ENCODE measurements around the gene CRYAB.

The CRYAB gene, protein sequence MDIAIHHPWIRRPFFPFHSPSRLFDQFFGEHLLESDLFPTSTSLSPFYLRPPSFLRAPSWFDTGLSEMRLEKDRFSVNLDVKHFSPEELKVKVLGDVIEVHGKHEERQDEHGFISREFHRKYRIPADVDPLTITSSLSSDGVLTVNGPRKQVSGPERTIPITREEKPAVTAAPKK

GRCh38 chr11:111911563-111912401, at the start of gene CRYAB:
CRYAB (minus strand) TSS chr11:111911770; CDS start chr11:111911724, 46 bp downstream.
- Histone ChIP-seq H3K9ac (no peak within 1 kb of the TSS), H3K27me3 (no peaks in the 10 kb centered on the region), H3K36me3 (no peaks in the 10 kb centered on the region), H3K4me2 (no peak within 1 kb of the TSS), H3K27ac (no peak within 1 kb of the TSS), H4K20me1 (no peaks in the 10 kb centered on the region), H3K9me3 (no peaks in the 10 kb centered on the region), H3K4me1 (no peaks in the 10 kb centered on the region), H3K4me3 (no peak within 1 kb of the TSS)
- TF ChIP-seq Cebpa-rat (IDR thresholded peaks at IDR 0.05), result no peak

DNA sequence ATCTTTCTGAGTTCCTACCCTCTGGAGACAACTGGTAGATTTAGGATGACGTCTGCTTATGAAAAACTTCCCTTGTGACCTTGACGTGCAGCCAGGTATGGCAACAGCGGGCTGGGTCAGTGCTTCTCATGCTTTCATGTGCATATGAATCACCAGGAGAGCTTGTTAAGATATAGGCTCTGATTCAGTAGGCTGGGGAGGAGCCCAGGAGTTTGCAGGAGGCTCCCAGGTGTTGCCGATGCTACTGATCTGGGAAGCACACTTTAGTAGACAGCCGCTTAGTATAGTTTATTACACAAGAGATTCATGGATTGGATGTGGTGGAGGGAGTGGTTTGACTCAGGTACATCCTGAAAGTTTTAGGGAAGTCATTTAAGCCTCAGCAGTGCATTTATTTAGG, 49.3 kb upstream of the CRYAB start:
- Histone ChIP-seq H3K4me3 (no peak overlapping the region), H3K4me2 (no peak overlapping the region), H3K27ac (no peak overlapping the region), H4K20me1 (no peaks in the 10 kb centered on the region), H3K27me3 (no peaks in the 10 kb centered on the region), H3K9me3 (peaks cover 16% of the 10 kb centered on the region), H3K36me3 (peaks cover 4% of the 10 kb centered on the region; the same call in 1 of the 2 replicates), H3K4me1 (no peaks in the 10 kb centered on the region), H3K9ac (no peak overlapping the region)
- no peak for TF ChIP-seq Cebpa-rat (IDR thresholded peaks at IDR 0.05)

GRCh38 chr11:111957663-111958444, 46.3 kb upstream of the CRYAB start:
- H3K27me3 ChIP-seq, result no peaks in the 10 kb centered on the region
- H3K9ac ChIP-seq, result no peak overlapping the region
- H3K9me3 ChIP-seq, result peaks cover 16% of the 10 kb centered on the region
- H3K4me2 ChIP-seq, result no peak overlapping the region
- H3K4me3 ChIP-seq, result no peak overlapping the region
- no peak for TF ChIP-seq Cebpa-rat (IDR thresholded peaks at IDR 0.05)
- no peaks in the 10 kb centered on the region for H4K20me1 ChIP-seq
- peaks cover 4% of the 10 kb centered on the region; the same call in 1 of the 2 replicates for H3K36me3 ChIP-seq
- H3K4me1 ChIP-seq, result no peaks in the 10 kb centered on the region
- no peak overlapping the region for H3K27ac ChIP-seq

DNA sequence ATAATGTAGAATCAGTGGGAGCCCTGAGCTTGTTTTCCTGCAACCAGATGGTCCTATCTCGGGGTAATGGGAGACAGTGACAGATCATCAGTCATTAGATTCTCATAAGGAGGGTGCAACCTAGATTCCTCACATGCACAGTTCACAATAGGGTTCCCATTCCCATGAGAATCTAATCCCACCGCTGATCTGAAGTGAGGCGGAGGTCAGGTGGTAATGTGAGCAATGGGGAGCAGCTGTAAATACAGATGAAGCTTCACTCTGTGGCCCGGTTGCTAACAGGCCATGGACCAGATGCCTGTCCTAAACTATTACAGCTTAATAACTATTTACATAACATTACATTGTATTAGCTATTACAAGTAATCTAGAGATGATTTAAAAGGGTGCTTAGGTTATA, 42.6 kb upstream of the CRYAB start:
- Histone ChIP-seq H3K4me3 (no peak overlapping the region), H3K9ac (no peak overlapping the region), H3K27ac (no peak overlapping the region), H3K36me3 (peaks cover 4% of the 10 kb centered on the region; the same call in 1 of the 2 replicates), H3K27me3 (no peaks in the 10 kb centered on the region), H3K9me3 (peaks cover 23% of the 10 kb centered on the region), H4K20me1 (no peaks in the 10 kb centered on the region), H3K4me2 (no peak overlapping the region), H3K4me1 (no peaks in the 10 kb centered on the region)
- TF ChIP-seq Cebpa-rat (IDR thresholded peaks at IDR 0.05), result no peak

DNA sequence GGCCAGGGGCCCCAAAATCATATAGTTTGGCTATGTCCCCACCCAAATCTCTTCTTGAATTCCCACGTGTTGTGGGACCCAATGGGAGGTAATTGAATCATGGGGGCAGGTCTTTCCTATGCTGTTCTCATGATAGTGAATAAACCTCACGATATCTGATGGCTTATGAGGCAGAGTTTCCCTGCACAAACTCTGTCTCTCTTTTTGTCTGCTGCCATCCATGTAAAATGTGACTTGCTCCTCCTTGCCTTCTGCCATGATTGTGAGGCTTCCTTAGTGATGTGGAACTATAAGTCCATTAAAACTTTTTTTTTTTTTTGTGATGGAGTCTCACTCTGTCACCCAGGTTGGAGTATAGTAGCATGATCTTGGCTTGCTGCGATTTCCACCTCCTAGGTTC, 40.0 kb upstream of the CRYAB start:
- Histone ChIP-seq H3K27ac (no peak overlapping the region), H3K9me3 (peaks cover 10% of the 10 kb centered on the region), H4K20me1 (no peaks in the 10 kb centered on the region), H3K4me3 (no peak overlapping the region), H3K4me2 (no peak overlapping the region), H3K4me1 (no peaks in the 10 kb centered on the region), H3K9ac (no peak overlapping the region), H3K36me3 (no peaks in the 10 kb centered on the region), H3K27me3 (no peaks in the 10 kb centered on the region)
- TF ChIP-seq Cebpa-rat (IDR thresholded peaks at IDR 0.05), result no peak

DNA sequence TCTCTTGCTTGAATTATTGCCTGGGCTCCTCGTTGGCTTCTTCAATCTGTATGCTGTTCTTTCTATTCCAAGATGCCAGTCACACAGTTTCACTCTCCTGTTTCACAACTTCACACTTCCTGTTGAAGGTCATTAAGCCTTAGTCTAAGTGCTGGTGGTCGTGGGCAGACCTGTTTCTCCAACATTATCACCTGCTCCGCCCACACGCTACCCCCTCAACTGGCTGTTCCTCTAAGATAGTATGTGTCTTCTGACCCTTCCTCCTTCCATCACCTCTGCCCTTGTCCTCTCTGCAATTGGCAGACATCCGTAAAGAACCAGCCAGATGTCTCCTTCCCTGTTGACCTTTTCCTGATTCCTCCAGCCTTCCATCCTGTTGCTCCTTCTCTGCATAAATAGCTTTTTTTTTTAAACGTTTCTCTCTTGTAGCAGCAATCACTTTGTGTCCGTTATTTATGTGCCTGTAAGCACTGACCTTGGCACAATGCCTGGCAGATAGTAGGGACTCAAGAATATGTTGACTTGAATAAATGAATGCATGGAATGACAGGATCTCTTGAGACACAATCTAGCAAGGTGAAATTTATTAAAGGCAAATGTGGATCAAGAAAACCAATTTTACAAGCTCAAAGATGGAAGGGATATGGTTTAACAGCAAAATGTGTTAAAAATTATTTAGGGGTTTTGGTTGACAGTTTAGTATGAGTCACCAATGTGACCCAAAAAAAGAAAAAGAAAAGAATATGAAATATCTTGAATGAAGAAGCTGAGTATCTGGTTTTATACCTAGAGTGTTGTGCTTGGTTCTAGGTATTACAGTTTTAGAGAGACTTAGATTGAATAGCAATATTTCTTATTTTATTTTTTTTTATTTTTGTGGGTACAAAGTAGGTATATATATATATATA, 38.2 kb upstream of the CRYAB start:
- Histone ChIP-seq H3K9ac (no peak overlapping the region), H3K36me3 (no peaks in the 10 kb centered on the region), H3K4me1 (no peaks in the 10 kb centered on the region), H3K4me2 (no peak overlapping the region), H3K9me3 (peaks cover 10% of the 10 kb centered on the region), H3K27ac (no peak overlapping the region), H4K20me1 (no peaks in the 10 kb centered on the region), H3K4me3 (no peak overlapping the region), H3K27me3 (no peaks in the 10 kb centered on the region)
- TF ChIP-seq Cebpa-rat (IDR thresholded peaks at IDR 0.05), result no peak

DNA sequence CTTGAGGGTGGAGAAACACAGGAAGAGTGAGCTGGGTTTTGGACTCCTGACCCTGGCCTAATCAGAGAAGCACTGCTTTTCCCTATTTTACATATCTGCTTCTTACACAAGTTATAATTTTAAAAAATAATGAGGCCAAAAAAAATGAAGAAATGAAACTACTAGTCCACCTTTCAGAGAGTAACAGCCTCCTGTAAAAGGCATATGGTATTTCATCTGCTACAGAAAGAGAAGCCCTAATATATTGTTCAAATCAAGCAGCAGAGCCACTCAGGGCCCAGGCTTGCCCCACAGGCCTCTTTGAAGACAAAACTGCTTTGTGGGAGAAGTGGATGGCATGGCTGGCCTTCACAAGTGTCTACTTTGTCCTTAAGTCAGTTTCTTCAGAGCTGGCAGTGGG, 35.6 kb upstream of the CRYAB start:
- no peak overlapping the region for H3K27ac ChIP-seq
- no peaks in the 10 kb centered on the region for H3K27me3 ChIP-seq
- TF ChIP-seq Cebpa-rat (IDR thresholded peaks at IDR 0.05), result no peak

GRCh38 chr11:111946499-111946898, 34.9 kb upstream of the CRYAB start:
- Histone ChIP-seq H3K36me3 (no peaks in the 10 kb centered on the region), H3K4me1 (no peaks in the 10 kb centered on the region), H3K4me3 (no peak overlapping the region), H3K4me2 (no peak overlapping the region), H4K20me1 (no peaks in the 10 kb centered on the region), H3K27ac (no peak overlapping the region), H3K27me3 (no peaks in the 10 kb centered on the region), H3K9me3 (peaks cover 4% of the 10 kb centered on the region), H3K9ac (no peak overlapping the region)
- no peak for TF ChIP-seq Cebpa-rat (IDR thresholded peaks at IDR 0.05)

More for the DNA sequence above, 35.6 kb upstream of the CRYAB start:
- H3K4me3 ChIP-seq, result no peak overlapping the region
- no peak overlapping the region for H3K4me2 ChIP-seq
- no peak overlapping the region for H3K9ac ChIP-seq
- H3K36me3 ChIP-seq, result no peaks in the 10 kb centered on the region
- H4K20me1 ChIP-seq, result no peaks in the 10 kb centered on the region
- peaks cover 10% of the 10 kb centered on the region for H3K9me3 ChIP-seq
- no peaks in the 10 kb centered on the region for H3K4me1 ChIP-seq

DNA sequence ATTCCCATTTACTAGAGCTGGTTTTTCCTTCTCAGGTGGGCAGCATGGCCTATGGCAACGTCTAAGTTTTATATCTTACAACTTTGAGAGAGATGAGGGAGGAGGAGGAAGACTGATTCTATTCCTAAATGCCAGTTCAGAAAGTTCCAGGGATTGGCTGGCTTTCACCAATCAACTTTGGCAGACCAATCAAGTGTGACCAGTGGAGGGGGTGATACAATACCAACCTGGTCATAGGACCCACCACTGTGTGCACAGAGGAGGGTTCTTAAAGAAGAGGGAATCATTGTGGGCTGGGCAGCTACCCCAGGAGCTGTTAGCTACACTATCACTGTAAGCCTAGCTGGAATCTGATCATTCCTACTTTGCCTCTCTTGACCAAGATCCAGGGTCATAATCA, 33.6 kb upstream of the CRYAB start:
- Histone ChIP-seq H3K4me1 (no peaks in the 10 kb centered on the region), H3K4me3 (no peak overlapping the region), H3K4me2 (no peak overlapping the region), H3K27ac (no peak overlapping the region), H3K9ac (no peak overlapping the region), H3K27me3 (no peaks in the 10 kb centered on the region), H3K36me3 (no peaks in the 10 kb centered on the region), H3K9me3 (no peaks in the 10 kb centered on the region), H4K20me1 (no peaks in the 10 kb centered on the region)
- no peak for TF ChIP-seq Cebpa-rat (IDR thresholded peaks at IDR 0.05)
